H1 (cell line): ENCODE measurements around the gene SLC25A22. TPM values are rescaled to one million over a fixed set of nuclear protein-coding genes. Genes with fewer than 3 reads are reported as not detected.

Source experiments
- ATF2 ChIP-seq: IDR thresholded peaks from 2 replicates; pipeline ENCODE4 v1.6.1; 2012; ENCODE audit warnings: low read length, inconsistent platforms
- KDM5A ChIP-seq: fragments of 200-600 bp; IDR thresholded peaks from 2 replicates; pipeline ENCODE4 v1.7.1; 2012; ENCODE audit warnings: mild to moderate bottlenecking, low read length, inconsistent platforms, mixed read lengths
- polyA plus RNA-seq, 7 experiments: library from polyadenylated mRNA; depleted of rRNA in 3 of 7; stranded (reverse) in 5 of 7; unstranded in 2 of 7; fragments of >200 nt in 5 of 7; fragments of 200-250 nt in 2 of 7; gene quantifications; 1 replicate in 5 of 7; 2 replicates in 1 of 7; 4 replicates in 1 of 7; pipeline versions ENCODE4 v1.2.1 to v1.2.3, GENCODE V29; 2011 to 2013; ENCODE audit warnings: missing spikeins in 2 of 7, mixed read lengths in 2 of 7
- total RNA-seq: library from RNA; stranded (reverse); fragmentation: NEBNext Ultra II Directional; extraction: Animal tissue kit (Norgen Biotek cat#: 25700); gene quantifications from 2 replicates; pipeline ENCODE4 v1.2.1, GENCODE V29; 2021

SLC25A22 gene
- total and polyA plus RNA-seq, 2 of the 8 experiments (the other 6 are each of a cell fraction or from before 2014, with no cell fraction given) = 31.5 to 48.0 TPM

GRCh38 chr11:843818-844692, 46.0 kb upstream of the SLC25A22 start (continued):
- TF ChIP-seq KDM5A (no peak), ATF2 (no peak)
